Measurements from ENCODE around the gene ACVRL1. TPM values are rescaled to one million over a fixed set of nuclear protein-coding genes. Genes with fewer than 3 reads are reported as not detected.

Gene ACVRL1
- 100 to 1,000 TPM; 188 to 214 TPM for total RNA-seq
- long read RNA-seq, full-length matches to known transcripts = 18 of 137 reads
- long read RNA-seq, partial matches to known transcripts = 4 of 137 reads
- long read RNA-seq, other reads (novel, unspliced or antisense) = 115 of 137 reads

GRCh38 chr12:51907083-51907855, at the start of gene ACVRL1:
TSS of gene ACVRL1 (plus strand) at chr12:51907504. CDS start at chr12:51912475, 4,971 bp downstream.
- DNase-seq (peak; percentile 67), ATAC-seq (peak; percentile 73)
- intact Hi-C loops (cut with DNase I, micrococcal nuclease) = no loop called here

GRCh38 chr12:51860986-51861385, 46.3 kb upstream of the ACVRL1 start:
- intact Hi-C loops (cut with DNase I, micrococcal nuclease) = no loop called here
- DNase-seq (no peak), ATAC-seq (no peak)

- intact Hi-C loops (cut with DNase I, micrococcal nuclease) = no loop called here
- no peak for DNase-seq
- no peak for ATAC-seq
Observed at GRCh38 chr12:51862947-51863346, 44.4 kb upstream of the ACVRL1 start.

- intact Hi-C loops (cut with DNase I, micrococcal nuclease) = no loop called here
- DNase-seq = no peak
- no peak for ATAC-seq
Observed at GRCh38 chr12:51863363-51863932, 43.9 kb upstream of the ACVRL1 start.

- intact Hi-C loops (cut with DNase I, micrococcal nuclease) = no loop called here
- no peak for DNase-seq
- peak; percentile 42 for ATAC-seq
Observed at GRCh38 chr12:51863933-51864832, 43.1 kb upstream of the ACVRL1 start.

- intact Hi-C loops (cut with DNase I, micrococcal nuclease) = no loop called here
- DNase-seq (no peak), ATAC-seq (no peak)
Observed at GRCh38 chr12:51864833-51865670, 42.3 kb upstream of the ACVRL1 start.

GRCh38 chr12:51865757-51866270, 41.5 kb upstream of the ACVRL1 start:
- no peak for ATAC-seq
- intact Hi-C loops (cut with DNase I, micrococcal nuclease) = no loop called here
- no peak for DNase-seq

- DNase-seq (no peak), ATAC-seq (no peak)
- intact Hi-C loops (cut with DNase I, micrococcal nuclease) = no loop called here
Observed at GRCh38 chr12:51866324-51866723, 41.0 kb upstream of the ACVRL1 start.

- intact Hi-C loops (cut with DNase I, micrococcal nuclease) = no loop called here
- ATAC-seq = peak; percentile 65
- DNase-seq = no peak
Observed at GRCh38 chr12:51866762-51867161, 40.5 kb upstream of the ACVRL1 start.

- intact Hi-C loops (cut with DNase I, micrococcal nuclease) = no loop called here
- DNase-seq (no peak), ATAC-seq (no peak)
Observed at GRCh38 chr12:51867371-51867770, 39.9 kb upstream of the ACVRL1 start.

GRCh38 chr12:51867796-51868428, 39.4 kb upstream of the ACVRL1 start:
- intact Hi-C loops (cut with DNase I, micrococcal nuclease) = no loop called here
- DNase-seq (no peak), ATAC-seq (no peak)

GRCh38 chr12:51868821-51869495, 38.3 kb upstream of the ACVRL1 start:
- intact Hi-C loops (cut with DNase I, micrococcal nuclease) = no loop called here
- peak; percentile 63 for ATAC-seq

GRCh38 chr12:51869496-51869865, 37.8 kb upstream of the ACVRL1 start:
- intact Hi-C loops (cut with DNase I, micrococcal nuclease) = no loop called here
- no peak for DNase-seq
- no peak for ATAC-seq

More at GRCh38 chr12:51868821-51869495, 38.3 kb upstream of the ACVRL1 start:
- no peak for DNase-seq

GRCh38 chr12:51869931-51870330, 37.4 kb upstream of the ACVRL1 start:
- intact Hi-C loops (cut with DNase I, micrococcal nuclease) = no loop called here
- ATAC-seq (no peak), DNase-seq (no peak)

GRCh38 chr12:51870504-51870903, 36.8 kb upstream of the ACVRL1 start:
- intact Hi-C loops (cut with DNase I, micrococcal nuclease) = no loop called here
- no peak for ATAC-seq
- no peak for DNase-seq

- DNase-seq (peak; percentile 41 to 45), ATAC-seq (no peak)
- intact Hi-C loops (cut with DNase I, micrococcal nuclease) = no loop called here
Observed at GRCh38 chr12:51871126-51871525, 36.2 kb upstream of the ACVRL1 start.

GRCh38 chr12:51871918-51872688, 35.2 kb upstream of the ACVRL1 start:
- intact Hi-C loops (cut with DNase I, micrococcal nuclease) = no loop called here
- ATAC-seq (peak; percentile 76), DNase-seq (peak; percentile 47 to 63)
